Fibroblast of pulmonary artery (primary cell): Measurements from ENCODE around the gene SORCS2.

ENCODE experiments used
- DNase-seq: peaks from one replicate; pipeline ENCODE4 v3.0.0-alpha.2; 2010; ENCODE audit warnings: low read depth
- H3K4me3 ChIP-seq: replicated peaks from 2 replicates; pipeline ENCODE4 v1.5.1; 2011; ENCODE audit warnings: low read depth, mild to moderate bottlenecking, control low read depth, low read length, moderate library complexity
- CTCF ChIP-seq: IDR thresholded peaks from 2 replicates; pipeline ENCODE4 v1.5.1; 2011; ENCODE audit warnings: mild to moderate bottlenecking, control low read depth, low read length, inconsistent platforms; ENCODE audit errors: missing control alignments

SORCS2 gene

DNA sequence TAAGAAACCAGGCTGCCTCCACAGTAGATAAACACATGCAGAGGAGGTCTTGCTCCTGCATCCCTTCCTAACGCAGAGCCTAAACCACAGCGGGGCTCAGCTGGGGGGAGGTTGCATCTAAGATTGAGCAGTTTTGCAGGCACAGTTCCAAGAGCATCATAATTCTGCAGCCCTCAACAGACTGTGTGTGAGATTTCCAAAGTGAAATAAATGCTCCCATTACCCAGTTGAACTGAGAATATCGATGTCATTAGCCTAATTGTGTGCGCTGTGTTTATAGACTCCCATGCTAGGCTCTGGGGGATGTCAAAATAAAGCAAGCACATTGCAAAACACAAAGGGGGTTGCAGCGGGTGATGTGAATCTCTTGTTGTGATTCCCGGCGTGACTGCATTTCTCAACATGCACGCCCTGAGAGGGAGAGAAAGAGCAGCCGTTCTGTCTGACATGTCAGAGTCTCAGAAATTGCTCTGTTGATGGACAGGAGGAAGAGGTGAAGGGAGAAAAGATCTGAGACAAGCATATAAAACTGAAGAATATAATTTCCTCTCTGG is 392.3 kb downstream of the SORCS2 start:
- no peak overlapping the region for H3K4me3 ChIP-seq

DNA sequence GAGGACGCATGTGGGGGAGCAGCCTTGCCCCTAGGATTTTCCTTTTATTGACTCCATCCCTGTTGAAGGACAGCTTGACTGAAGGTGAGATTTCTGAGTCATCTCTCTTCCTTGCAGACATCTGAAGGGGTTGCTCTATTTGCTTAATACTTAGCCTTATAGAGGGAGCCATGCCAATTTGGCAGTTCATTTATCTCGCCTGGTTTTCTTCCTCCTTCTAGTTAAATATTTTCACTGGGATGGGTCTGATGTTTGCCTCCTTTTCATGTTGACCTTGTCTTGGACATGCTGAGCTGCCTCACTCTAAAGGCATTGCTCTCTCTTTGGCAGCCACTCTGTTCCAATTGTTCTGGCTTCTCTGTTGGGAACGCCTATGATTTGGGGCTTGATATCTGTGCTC is 393.4 kb downstream of the SORCS2 start:
- no peak for TF ChIP-seq CTCF
- no peak overlapping the region for H3K4me3 ChIP-seq
- no peak for DNase-seq

More for the DNA sequence above, 392.3 kb downstream of the SORCS2 start:
- no peak for TF ChIP-seq CTCF
- no peak for DNase-seq

DNA sequence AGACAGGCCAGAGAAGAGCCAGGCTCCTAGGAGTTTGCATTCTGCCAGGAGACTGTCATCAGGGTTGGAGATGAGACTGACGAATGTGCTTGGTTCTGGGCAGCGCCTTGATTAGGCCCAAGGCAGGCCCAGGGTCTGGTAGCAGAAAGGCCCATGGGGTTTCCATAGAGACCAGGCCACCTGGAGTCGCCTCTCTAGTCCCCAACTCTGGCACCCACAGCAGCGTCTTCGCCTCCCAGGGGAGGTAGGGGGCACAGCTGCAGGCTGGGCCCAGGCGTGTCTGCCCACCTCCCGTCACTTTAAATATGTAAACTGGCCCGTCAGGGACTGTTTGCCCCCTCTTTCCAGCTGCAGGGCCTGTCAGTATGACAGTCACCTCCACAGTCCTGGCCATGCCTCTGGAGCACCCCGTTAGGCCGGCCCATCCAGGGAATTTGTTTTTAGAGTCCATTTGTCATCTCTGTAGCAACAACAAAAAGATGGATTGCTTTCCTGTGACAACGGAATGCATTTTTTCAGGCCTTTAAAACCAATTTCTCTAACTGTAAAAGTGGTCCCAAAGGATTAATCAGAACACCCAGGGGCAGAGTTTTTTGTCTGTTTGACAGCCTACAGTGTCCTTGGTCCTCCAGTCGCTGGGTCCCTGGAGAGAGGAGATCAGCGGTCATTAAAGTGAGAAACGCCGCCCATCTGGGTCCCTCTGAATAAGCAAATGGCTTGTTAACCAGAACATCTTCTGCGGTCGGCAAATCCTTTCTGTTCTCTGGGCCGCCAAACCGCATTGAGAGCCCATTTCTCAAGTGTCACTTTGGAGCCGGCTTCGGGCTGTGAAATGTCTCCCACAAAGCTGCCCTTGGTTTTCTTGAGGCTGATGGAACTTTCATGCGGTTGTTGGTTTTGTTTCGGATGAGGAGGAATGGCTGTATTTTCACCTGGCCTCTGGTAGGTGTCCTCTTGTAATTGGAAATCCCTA is 395.4 kb downstream of the SORCS2 start:
- no peak for DNase-seq
- H3K4me3 ChIP-seq = no peak overlapping the region
- no peak for TF ChIP-seq CTCF

GRCh38 chr4:7590189-7590588 is 397.9 kb downstream of the SORCS2 start:
- no peak for DNase-seq
- no peak overlapping the region for H3K4me3 ChIP-seq
- TF ChIP-seq CTCF = no peak

GRCh38 chr4:7590899-7591298 is 398.6 kb downstream of the SORCS2 start:
- no peak overlapping the region for H3K4me3 ChIP-seq
- no peak for TF ChIP-seq CTCF
- DNase-seq = no peak

DNA sequence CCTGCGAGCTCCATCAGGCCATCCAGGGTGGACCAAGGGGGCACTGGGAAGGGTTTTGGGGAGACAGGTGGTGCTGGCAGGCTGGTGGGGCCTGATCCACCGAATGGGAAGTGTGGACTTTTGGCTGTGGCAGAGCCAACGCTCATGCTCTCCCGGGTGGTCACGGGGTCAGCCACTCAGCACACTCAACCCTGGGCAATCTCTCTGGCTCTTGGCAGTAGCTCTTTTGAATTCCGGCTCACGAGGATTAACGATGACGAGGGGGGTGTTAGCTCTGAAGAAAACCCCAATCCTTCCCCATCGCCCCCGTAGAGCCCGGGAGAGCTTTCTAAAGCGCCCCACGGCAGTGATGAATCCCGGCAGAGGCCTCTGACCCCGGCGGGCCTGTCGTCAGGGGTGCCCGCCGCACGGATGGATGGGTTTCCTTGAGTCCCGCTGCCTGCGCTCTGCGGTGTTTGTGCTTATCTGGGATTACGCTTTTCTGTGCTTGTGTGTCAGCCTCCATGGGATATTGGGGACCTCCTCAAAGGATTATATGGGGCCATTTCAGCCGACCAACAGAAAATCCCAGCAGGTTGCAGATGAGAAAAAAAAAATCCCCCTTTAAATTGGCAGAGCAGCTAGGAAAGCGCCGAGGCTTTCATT is 399.2 kb downstream of the SORCS2 start:
- no peak for DNase-seq
- no peak overlapping the region for H3K4me3 ChIP-seq
- TF ChIP-seq CTCF = no peak
